Cortex of kidney (tissue), 1 donor: ENCODE measurements around the gene ABHD15.

Source experiments
- DNase-seq: peaks from one replicate; lab custom pipeline; 2025; lab: John Stamatoyannopoulos, UW

ABHD15 gene

GRCh38 chr17:29544066-29544465, 22.8 kb downstream of the ABHD15 start:
- DNase-seq: no peak

- DNase-seq: no peak
Observed at GRCh38 chr17:29533976-29534375, 32.9 kb downstream of the ABHD15 start.

GRCh38 chr17:29526322-29526721, 40.5 kb downstream of the ABHD15 start:
- DNase-seq: no peak

GRCh38 chr17:29524692-29525091, 42.1 kb downstream of the ABHD15 start:
- no peak for DNase-seq

GRCh38 chr17:29518359-29518758, 48.5 kb downstream of the ABHD15 start:
- DNase-seq: no peak

- no peak for DNase-seq
Observed at GRCh38 chr17:29514792-29515191, 52.0 kb downstream of the ABHD15 start.

- DNase-seq: no peak
Observed at GRCh38 chr17:29510953-29511352, 55.9 kb downstream of the ABHD15 start.
